ENCODE results near the gene KIF2A.

KIF2A gene

GRCh38 chr5:62328772-62329491 lies 22.9 kb downstream of the KIF2A start:
- no peak for DNase-seq (ENCODE audit: low read depth)

GRCh38 chr5:62330302-62330701 lies 24.3 kb downstream of the KIF2A start:
- no peak for DNase-seq (ENCODE audit: low read depth)

- DNase-seq (ENCODE audit: low read depth) = no peak
Observed at GRCh38 chr5:62331921-62332320, 25.9 kb downstream of the KIF2A start.

- no peak for DNase-seq (ENCODE audit: low read depth)
Observed at GRCh38 chr5:62333250-62333794, 27.3 kb downstream of the KIF2A start.

- no peak for DNase-seq (ENCODE audit: low read depth)
Observed at GRCh38 chr5:62334082-62334481, 28.1 kb downstream of the KIF2A start.

- DNase-seq (ENCODE audit: low read depth) = no peak
Observed at GRCh38 chr5:62340392-62340791, 34.4 kb downstream of the KIF2A start.

GRCh38 chr5:62340979-62341378 lies 35.0 kb downstream of the KIF2A start:
- DNase-seq (ENCODE audit: low read depth) = no peak

GRCh38 chr5:62341783-62342475 lies 35.9 kb downstream of the KIF2A start:
- no peak for DNase-seq (ENCODE audit: low read depth)

GRCh38 chr5:62342476-62342837 lies 36.5 kb downstream of the KIF2A start:
- no peak for DNase-seq (ENCODE audit: low read depth)

GRCh38 chr5:62343428-62343827 lies 37.4 kb downstream of the KIF2A start:
- DNase-seq (ENCODE audit: low read depth) = no peak

GRCh38 chr5:62346748-62347147 lies 40.7 kb downstream of the KIF2A start:
- DNase-seq (ENCODE audit: low read depth) = no peak

- DNase-seq (ENCODE audit: low read depth) = no peak
Observed at GRCh38 chr5:62347928-62348327, 41.9 kb downstream of the KIF2A start.

- no peak for DNase-seq (ENCODE audit: low read depth)
Observed at GRCh38 chr5:62348723-62349481, 42.9 kb downstream of the KIF2A start.

GRCh38 chr5:62354028-62354874 lies 48.2 kb downstream of the KIF2A start:
- no peak for DNase-seq (ENCODE audit: low read depth)

GRCh38 chr5:62362701-62363100 lies 56.7 kb downstream of the KIF2A start:
- no peak for DNase-seq (ENCODE audit: low read depth)

- no peak for DNase-seq (ENCODE audit: low read depth)
Observed at GRCh38 chr5:62369039-62369438, 63.0 kb downstream of the KIF2A start.

GRCh38 chr5:62371409-62371808 lies 65.4 kb downstream of the KIF2A start:
- DNase-seq (ENCODE audit: low read depth) = no peak

- DNase-seq (ENCODE audit: low read depth) = no peak
Observed at GRCh38 chr5:62372600-62372999, 66.6 kb downstream of the KIF2A start.

GRCh38 chr5:62373382-62373781 lies 67.4 kb downstream of the KIF2A start:
- no peak for DNase-seq (ENCODE audit: low read depth)

- DNase-seq (ENCODE audit: low read depth) = no peak
Observed at GRCh38 chr5:62374090-62374489, 68.1 kb downstream of the KIF2A start.

- DNase-seq (ENCODE audit: low read depth) = no peak
Observed at GRCh38 chr5:62375627-62376026, 69.6 kb downstream of the KIF2A start.

- no peak for DNase-seq (ENCODE audit: low read depth)
Observed at GRCh38 chr5:62376064-62376463, 70.1 kb downstream of the KIF2A start.

Data from activated gamma-delta T cell treated with anti-CD3 and anti-CD28 coated beads, Interleukin-2, amount 50 U/mL, for 16 hours (primary cell).